Measurements from ENCODE around the gene TMEM79.

DNA sequence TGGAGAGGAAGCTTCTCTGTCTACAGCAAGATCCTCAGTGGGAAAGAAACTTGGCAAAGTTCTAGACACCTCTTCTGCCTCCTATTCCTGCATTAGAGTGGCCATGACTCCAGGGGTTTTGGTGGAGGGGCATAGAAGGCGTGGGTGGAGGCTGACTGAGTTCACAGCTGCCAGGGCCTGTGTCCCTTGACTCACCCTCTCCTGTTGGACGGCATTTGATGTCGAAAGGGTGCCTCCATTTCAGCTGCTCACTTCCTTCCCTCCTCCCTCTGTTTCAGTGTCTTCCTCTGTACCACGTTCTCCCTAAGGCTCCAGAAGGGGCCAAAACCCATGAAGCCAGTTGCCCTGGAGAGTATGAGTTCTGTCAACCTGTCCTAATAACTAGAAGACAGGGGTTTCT, 632 bp downstream of the TMEM79 start:
- no peak for TF ChIP-seq MAX (IDR thresholded peaks at IDR 0.05; ENCODE audit: low read depth, low read length)
- TF ChIP-seq, protein P1, sequence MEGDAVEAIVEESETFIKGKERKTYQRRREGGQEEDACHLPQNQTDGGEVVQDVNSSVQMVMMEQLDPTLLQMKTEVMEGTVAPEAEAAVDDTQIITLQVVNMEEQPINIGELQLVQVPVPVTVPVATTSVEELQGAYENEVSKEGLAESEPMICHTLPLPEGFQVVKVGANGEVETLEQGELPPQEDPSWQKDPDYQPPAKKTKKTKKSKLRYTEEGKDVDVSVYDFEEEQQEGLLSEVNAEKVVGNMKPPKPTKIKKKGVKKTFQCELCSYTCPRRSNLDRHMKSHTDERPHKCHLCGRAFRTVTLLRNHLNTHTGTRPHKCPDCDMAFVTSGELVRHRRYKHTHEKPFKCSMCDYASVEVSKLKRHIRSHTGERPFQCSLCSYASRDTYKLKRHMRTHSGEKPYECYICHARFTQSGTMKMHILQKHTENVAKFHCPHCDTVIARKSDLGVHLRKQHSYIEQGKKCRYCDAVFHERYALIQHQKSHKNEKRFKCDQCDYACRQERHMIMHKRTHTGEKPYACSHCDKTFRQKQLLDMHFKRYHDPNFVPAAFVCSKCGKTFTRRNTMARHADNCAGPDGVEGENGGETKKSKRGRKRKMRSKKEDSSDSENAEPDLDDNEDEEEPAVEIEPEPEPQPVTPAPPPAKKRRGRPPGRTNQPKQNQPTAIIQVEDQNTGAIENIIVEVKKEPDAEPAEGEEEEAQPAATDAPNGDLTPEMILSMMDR (IDR thresholded peaks at IDR 0.05; ENCODE audit: low read depth, low read length): no peak
